ENCODE measurements around the gene PIK3AP1.
"Not testable (repeated sequence)": the region's sequence is repeated elsewhere in the genome, so short reads cannot be mapped to it uniquely, and the experiment has no call there.

PIK3AP1 gene

GRCh38 chr10:96570983-96571964 is 149.0 kb downstream of the PIK3AP1 start:
- no peak for DNase-seq

GRCh38 chr10:96570511-96570910 is 149.8 kb downstream of the PIK3AP1 start:
- DNase-seq: no peak

GRCh38 chr10:96568402-96568801 is 151.9 kb downstream of the PIK3AP1 start:
- no peak for DNase-seq

- no peak for DNase-seq
Measured at GRCh38 chr10:96565774-96566173, 154.5 kb downstream of the PIK3AP1 start.

- no peak for DNase-seq
Measured at GRCh38 chr10:96560966-96561887, 159.1 kb downstream of the PIK3AP1 start.

GRCh38 chr10:96560489-96560888 is 159.8 kb downstream of the PIK3AP1 start:
- DNase-seq: no peak

- DNase-seq: no peak
Measured at GRCh38 chr10:96556003-96556402, 164.3 kb downstream of the PIK3AP1 start.

- no peak for DNase-seq
Measured at GRCh38 chr10:96555330-96555729, 165.0 kb downstream of the PIK3AP1 start.

- no peak for DNase-seq
Measured at GRCh38 chr10:96548589-96548988, 171.7 kb downstream of the PIK3AP1 start.

- not testable (repeated sequence) for DNase-seq
Measured at GRCh38 chr10:96545558-96545957, 174.8 kb downstream of the PIK3AP1 start.

All from NCI-H2081 treated with DMSO at 0.1 percent for 48 hours (cell line).